OCI-LY1 (cell line): ENCODE results near the gene ARHGEF37.

Experiments
- CTCF ChIP-seq: fragments of 200-600 bp; sonication (generic), shearing (Covaris generic); IDR thresholded peaks from 2 replicates; pipeline ENCODE4 v1.5.1; 2017; ENCODE audit warnings: mild to moderate bottlenecking, antibody characterized with exemption, low read length, moderate library complexity, mixed read lengths
- EZH2 ChIP-seq: fragments of 200-600 bp; sonication (generic), shearing (Covaris generic); IDR thresholded peaks from 2 replicates; pipeline ENCODE4 v1.8.0; 2017; ENCODE audit warnings: borderline replicate concordance, mixed run types, mild to moderate bottlenecking, antibody characterized with exemption, low read length, moderate library complexity, mixed read lengths

- TF ChIP-seq CTCF: no peak
- TF ChIP-seq EZH2: no peak
These were observed 2.1 kb downstream of the ARHGEF37 start for GRCh38 chr5:149583394-149583793.
